Fibroblast of the conjunctiva (primary cell): Measurements from ENCODE around the gene KIF21B.

Source experiments
- DNase-seq: peaks from one replicate; pipeline ENCODE4 v3.0.0-alpha.2; 2010; ENCODE audit warnings: low read depth

The KIF21B gene

GRCh38 chr1:200992382-200993048 lies 31.0 kb downstream of the KIF21B start:
- DNase-seq: no peak

GRCh38 chr1:200991097-200991614 lies 32.4 kb downstream of the KIF21B start:
- DNase-seq: no peak

- DNase-seq: no peak
Observed at GRCh38 chr1:200990114-200990513, 33.4 kb downstream of the KIF21B start.

GRCh38 chr1:200989337-200989736 lies 34.2 kb downstream of the KIF21B start:
- no peak for DNase-seq

GRCh38 chr1:200988693-200989092 lies 34.8 kb downstream of the KIF21B start:
- DNase-seq: no peak

GRCh38 chr1:200985481-200985880 lies 38.0 kb downstream of the KIF21B start:
- no peak for DNase-seq

- DNase-seq: no peak
Observed at GRCh38 chr1:200983035-200983561, 40.4 kb downstream of the KIF21B start.

- DNase-seq: no peak
Observed at GRCh38 chr1:200982071-200982945, 41.2 kb downstream of the KIF21B start.

GRCh38 chr1:200981278-200981677 lies 42.2 kb downstream of the KIF21B start:
- DNase-seq: no peak

- DNase-seq: no peak
Observed at GRCh38 chr1:200980873-200981272, 42.6 kb downstream of the KIF21B start.

- no peak for DNase-seq
Observed at GRCh38 chr1:200980452-200980772, 43.1 kb downstream of the KIF21B start.

GRCh38 chr1:200979574-200980451 lies 43.7 kb downstream of the KIF21B start:
- no peak for DNase-seq

- no peak for DNase-seq
Observed at GRCh38 chr1:200977071-200977754, 46.3 kb downstream of the KIF21B start.

GRCh38 chr1:200976634-200977033 lies 46.9 kb downstream of the KIF21B start:
- no peak for DNase-seq

GRCh38 chr1:200975458-200975857 lies 48.1 kb downstream of the KIF21B start:
- DNase-seq: no peak

GRCh38 chr1:200974711-200975110 lies 48.8 kb downstream of the KIF21B start:
- no peak for DNase-seq

- DNase-seq: no peak
Observed at GRCh38 chr1:200973937-200974657, 49.4 kb downstream of the KIF21B start.

- no peak for DNase-seq
Observed at GRCh38 chr1:200972985-200973742, 50.4 kb downstream of the KIF21B start.

- DNase-seq: peak; percentile 36
Observed at GRCh38 chr1:200971955-200972711, 51.4 kb downstream of the KIF21B start.
